Activated CD4-positive, alpha-beta T cell treated with anti-CD3 and anti-CD28 coated beads for 4 hours (primary cell): ENCODE results near the gene KLF7.

ENCODE experiments used
- DNase-seq, 2 donors: peaks; one replicate each; pipeline ENCODE4 v3.0.0-alpha.2; 2020

KLF7 gene

DNA sequence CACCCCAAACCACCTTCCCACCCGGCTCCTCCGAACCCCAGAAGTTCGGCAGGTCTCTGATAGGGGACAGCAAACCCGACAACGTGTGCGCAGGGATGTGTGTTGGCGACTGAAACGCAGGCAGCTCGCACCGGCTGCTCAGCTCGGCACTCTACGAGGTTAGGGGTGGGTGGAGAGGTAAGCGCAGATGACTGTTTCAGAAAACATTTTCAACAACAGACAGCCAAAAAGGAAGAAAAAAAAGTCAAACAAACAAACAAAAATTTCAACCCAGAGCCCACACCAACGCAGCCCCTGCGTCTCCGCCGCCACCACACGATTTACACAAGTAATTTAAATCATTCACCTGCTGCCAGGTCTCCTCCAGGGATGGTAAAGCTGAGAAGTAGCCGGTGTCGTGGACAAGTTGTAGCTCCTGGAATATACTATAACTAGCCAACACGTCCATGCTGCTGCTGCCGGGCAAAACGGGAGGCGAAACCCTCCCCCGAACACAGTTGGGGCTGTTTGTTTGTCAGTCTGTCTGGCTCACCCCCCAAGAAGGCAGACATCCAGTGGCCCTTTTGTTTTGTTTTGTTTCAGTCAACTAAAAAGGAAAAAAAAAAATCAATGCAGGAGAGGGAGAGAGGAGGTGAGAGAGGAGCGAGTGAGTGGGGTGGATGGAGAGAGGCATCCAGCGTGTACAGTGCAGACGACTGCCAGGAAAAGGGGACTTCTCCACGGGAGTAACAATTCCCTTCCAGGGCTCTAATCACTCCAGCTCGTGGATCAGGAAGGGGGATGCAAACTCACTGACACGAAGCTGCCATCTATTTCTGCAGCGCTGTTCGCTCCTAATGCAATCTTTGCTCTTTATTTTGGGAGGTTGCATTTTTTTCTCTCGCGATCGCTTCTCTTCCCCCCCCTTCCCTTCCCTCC lies at the start of gene KLF7:
TSS of gene KLF7 (minus strand) at position 828 of the 918 bp plus-strand sequence. CDS start at position 448, 380 bp downstream.
- peak; percentile 54 to 59 for DNase-seq

DNA sequence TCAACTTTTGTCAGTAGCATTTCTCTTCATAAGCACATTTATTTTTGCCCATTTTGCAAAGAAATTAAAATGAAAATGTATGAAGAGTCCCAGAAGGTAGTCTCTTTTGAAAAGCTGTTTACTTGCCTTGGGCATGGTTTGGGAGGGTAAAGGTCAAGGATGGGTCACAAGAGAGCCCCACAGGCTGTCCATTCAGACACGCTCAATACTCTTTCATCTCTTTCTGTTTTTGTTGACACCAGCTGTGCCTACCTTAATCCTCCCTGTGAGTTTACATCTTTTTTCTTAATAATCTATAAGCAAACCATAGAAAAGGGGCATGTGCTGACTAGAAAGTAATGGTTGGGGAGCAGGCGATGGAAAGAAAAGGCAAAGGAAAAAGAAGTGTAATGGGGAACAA lies 49.6 kb upstream of the KLF7 start:
- DNase-seq: no peak

DNA sequence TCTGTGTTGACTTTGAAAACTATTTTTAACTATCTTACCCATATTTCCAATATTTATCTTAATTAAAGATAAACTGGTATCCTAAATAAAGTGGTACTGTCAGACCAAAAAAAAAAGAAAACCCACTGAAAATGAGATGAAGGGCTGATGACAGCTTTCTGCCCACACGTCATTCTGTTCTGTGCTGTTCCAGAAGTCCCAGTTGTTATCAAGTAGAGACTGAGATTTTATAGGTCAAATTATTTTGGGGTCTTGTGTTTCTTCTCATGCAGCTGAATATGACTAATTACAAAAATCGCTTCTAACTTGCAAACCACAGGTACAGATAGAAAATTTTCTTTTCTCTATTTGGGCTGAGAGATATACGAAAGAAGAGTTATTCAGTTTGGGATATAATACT lies 48.7 kb upstream of the KLF7 start:
- no peak for DNase-seq

DNA sequence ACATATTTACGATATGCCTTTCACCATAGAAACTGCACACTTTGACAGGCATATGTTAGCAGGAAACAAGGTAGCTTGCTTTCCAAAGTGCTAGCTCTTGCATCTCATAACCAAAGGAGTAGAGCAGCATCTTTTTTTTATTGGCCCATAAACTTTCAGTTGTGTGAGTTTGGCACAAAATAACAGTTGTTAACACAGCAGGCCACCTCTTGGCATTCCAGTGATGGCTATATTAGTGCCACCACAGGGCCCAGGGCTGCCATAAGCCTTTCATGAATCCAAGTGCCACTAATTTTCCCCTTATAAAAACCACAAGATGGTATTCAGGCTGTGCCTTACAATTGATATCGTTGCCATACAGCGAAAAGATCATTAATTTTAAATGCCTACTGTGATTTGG lies 40.3 kb upstream of the KLF7 start:
- DNase-seq: no peak

DNA sequence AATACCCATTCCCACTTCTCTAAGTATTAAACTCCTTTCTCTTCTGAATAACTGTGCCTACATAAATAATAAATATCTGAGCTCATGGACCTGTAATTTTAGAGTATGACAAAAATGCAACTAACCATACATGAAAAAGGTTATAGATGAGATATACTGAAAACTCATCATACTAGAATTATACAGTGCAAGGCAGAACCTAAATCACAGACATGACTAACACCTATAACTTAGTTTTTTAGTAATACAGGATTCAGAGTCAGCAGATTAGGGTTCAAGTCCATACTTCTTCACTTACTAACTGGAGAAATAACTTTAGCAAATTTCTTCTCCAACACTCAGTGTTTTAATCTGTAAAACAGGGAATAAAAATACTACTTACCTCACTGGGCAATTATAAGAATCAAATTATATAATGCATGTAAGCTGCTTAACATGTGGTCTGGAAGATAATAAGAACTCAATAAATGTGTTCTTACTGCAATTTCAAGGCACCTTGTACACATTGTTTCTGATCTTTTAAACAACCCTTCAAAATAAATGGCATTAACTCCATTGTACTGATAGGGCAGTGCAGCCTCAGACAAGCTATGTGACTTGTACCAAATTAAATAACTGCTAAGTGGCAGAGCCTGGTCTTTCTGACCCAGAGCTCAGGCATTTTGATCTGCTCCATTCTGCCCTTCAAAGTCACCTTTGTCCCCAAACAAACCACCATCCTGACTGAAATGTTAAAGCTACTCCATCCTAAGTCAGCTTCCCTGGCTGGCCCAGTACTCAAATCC lies 39.6 kb upstream of the KLF7 start:
- no peak for DNase-seq

DNA sequence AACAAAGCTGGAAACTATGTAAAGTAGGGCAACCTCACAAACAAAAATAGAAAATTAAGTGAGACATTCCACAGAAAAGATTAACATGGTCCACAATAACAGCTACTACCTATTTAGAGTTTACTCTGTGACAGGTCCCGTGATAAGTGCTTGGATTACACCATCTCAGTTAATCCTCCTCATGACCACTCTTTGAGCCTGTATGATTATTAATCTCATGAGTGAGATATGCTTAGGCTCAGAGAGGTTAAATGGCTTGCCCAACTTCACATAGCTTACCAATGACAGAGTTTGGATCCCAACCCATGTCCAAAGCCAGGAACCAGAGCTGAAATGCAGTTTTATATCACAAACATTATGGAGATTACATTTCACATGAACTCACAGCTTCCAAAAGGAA lies 37.3 kb upstream of the KLF7 start:
- no peak for DNase-seq

DNA sequence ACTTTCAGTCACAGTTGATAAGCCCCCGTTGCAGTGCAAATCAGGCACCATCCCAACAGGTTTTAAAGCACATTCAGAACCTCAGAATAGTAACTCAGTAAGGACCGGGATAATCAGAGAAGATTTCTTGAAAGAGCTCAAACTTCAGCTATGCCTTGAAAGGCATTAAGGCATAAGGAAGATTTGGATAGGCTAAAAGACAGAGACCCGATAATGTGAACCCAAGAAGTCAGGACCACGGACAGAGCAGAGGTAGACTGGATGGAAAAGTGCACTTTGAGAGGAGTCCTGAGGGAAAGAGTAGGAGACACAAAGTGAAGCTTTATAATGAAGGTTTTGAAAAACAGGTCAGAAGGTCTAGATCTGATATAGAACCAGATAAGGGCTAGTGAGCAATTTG lies 36.9 kb upstream of the KLF7 start:
- no peak for DNase-seq

DNA sequence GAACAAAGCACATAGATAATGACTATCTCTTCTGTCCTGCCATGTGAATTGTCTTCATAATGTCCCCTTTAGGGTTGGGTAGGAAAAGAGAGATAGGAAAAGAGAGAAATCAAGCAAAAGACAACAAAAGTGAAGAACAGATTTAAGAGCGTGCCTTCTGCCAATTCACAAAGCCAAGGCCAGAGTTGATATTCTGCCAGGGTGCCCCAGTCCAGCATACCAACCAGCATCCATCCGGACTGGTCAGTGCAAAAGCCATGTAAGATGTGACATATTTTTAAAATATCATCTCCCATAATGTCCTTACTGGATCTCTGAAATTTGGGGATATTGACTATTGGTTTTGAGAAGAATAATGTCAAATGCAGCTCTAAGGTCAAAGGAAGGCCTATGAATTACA lies 35.7 kb upstream of the KLF7 start:
- DNase-seq: no peak

DNA sequence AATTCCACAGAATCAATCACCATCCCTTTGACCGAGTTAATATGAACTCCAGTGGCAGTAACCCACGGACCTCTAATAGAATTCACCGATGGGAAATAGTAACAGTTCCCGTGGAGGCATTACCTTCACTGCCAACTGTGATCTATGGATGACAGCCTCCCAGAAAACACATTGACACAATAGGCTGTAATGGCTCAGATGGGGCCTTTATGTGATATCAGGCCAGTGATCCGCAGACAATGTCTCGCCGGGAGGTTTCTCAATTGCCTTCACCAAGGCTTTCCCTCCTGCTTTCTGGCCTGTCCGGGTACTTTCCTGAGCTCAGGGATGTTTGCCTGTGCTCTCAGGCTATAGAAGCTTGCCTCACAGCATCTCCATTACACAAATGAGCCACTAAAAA lies 34.4 kb upstream of the KLF7 start:
- DNase-seq: no peak

DNA sequence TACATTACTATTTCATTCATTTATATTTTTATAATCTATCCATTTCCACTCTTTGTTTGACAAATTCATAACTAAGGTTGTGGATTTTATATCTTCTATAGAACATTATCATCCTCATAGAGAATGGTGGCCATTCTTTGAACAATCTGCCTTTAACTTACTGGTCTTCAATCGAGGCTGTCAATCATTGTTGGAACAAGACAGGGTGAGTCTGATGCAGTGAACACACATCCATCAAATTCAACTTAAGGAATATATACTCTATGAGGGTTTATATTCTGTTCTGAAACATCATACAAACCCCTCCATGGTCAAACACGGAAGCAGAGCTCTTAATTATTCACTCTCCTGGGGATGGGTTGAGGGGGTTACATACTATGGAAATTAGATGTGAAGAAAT lies 28.3 kb upstream of the KLF7 start:
- DNase-seq: no peak

DNA sequence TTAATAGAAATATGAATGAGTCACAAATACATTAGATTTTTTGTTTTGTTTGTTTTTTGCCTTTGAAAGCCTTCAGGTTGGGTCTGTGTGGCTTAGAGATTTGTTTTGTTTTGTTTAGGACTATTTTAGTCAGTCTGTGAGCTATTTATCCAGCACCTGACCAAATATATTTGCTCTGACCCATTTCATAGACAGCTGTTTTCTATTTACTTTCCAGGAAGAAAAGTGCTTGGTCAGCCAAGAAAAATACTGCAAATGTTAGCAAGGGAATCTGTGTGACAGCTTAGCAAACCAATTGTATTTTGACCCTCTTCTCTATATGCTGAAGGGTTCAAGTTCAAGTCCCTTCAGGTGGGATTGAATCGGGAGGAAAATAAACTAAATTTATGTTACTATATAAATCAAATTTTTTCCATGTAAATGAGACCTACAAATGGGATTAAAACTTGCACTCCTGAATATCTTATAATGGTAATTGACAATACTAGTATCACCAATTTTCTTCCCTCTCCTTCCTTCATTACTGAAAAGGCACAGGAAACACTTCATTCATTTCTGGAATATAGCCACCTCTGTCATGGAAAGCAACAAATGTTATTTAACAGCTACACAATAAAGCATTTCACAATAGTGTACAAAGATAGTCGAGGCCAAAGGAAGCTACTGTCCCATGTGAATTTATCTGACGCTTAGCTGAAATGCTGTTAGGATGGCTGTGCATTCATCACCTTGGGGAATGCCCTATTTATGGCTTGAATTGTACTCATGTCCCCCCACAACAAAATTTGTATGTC lies 23.1 kb upstream of the KLF7 start:
- no peak for DNase-seq

DNA sequence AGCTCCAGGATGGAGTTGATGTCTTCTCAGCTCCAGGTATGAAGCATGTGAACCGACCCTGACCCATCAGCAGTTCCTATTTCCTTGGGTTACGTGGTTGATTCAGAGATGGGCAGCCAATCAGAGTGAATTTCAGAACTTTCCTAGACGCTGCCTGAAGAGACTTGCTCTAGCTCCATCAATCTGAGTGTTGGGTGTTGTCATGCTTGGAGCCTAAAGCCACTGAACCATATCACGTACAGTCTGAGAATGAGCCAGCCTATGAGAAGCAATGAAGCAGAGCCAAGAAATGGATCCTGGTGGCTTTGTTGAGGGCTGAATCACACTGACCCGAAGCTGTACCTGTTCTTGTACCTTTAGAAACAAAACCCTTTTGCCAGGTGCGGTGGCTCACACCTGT lies 19.6 kb upstream of the KLF7 start:
- no peak for DNase-seq

DNA sequence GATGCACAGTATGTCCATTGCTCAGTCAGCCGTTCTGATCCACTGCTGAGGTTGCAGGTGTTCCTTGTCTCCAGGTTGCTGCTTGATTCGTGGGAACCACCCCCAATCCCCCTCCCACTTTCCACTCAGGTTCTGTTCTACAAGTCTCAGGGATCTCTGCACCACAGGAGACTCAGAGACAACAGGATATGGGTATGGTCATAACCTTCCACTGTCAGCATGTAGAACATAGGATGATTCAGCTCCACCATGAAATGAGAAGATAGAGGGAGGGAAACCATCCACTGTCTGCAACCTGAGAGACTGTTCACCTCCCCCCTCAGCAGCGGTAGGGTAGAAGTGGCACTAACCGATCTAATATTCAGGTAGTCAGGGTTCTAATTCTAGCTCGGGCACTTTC lies 19.0 kb upstream of the KLF7 start:
- DNase-seq: no peak

DNA sequence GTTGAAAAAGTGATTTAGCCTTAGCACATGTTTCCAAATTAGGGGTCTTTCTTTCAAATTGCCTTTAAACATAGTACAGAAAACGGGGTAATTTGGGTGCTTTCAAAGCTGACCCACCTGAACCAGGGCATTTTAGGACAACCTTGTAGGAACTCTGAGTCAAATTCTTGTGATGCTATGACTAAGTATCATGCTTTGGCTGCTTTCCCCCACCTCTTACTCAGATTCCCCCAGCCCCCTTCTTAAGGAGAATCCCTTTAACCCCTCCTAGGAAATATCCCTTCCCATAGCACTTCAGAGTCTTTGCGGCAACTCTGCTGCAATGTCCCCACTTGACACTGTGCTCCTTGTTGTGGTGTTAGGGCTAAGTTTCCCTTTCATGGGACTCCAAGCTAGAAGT lies 18.6 kb upstream of the KLF7 start:
- DNase-seq: no peak

DNA sequence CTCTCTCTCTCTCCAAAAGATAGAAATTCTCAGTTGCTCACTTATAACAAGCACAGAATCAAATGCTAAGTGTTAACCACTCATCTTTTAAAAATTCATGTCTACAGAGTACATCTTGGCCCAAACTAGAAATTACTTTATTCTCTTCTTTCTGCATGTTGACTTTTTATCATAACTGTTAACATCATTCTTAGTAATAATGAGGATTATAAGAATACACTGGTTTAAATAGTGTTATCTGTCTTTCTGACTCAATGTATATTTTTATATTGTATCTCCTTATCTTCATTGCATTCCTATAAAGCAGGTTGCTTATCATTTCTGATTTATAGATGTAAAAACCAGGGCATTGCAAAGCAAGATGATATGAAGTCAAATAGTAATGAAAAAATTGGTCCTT lies 17.8 kb upstream of the KLF7 start:
- DNase-seq: no peak

DNA sequence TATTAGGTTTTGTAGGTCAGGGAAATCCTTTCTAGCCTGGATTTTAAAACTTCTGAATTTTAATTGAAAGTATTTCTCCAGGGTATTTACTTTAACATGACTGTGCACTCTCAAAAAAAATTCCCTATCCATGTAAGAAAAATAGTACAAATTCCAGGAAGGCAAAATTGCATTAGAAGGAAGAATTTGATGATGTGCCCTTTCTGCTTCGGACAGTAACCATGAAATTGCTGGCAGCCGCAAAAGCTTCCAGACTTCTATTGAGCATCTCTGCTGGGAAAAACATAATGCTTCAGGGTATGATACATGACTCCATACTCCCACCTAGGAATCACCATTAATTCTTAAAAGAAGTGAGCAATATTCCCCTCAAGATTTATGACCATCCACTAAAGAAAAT lies 17.2 kb upstream of the KLF7 start:
- DNase-seq: no peak

DNA sequence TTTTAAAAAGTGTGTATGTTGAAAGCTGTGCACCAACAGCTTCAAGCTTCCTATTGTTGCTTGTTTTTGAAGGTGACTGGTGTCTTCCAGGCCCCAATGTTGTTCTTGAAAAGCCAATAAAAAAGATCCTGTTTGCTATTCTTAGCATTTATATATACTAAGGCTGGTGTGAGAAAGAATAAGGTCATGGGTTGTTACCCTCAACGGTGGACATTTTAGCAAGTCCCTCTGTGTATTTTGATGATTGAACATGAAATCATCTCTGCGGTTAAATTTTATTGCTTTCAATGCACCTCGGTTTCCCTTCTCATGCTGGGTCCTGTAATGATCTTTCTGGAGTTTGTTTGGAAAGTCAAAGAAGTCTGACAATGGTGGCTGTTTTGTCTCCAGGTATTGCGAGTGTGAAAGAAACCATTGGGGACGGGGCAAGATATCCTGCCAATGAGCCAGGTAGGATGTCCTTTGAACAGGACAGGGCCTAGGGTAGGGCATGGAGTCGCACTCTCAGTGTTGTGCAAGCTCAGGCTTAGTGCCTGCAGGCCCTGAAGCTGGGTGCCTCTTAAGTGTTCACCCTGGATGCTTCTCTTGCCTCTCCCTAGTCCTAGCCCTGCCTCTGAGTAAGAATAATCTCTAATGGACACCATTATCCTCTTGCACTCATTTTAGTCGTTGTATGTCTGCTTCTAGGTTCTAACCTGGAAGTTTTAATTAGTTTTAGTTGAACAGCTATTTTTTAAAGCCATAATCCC lies 16.0 kb upstream of the KLF7 start:
- no peak for DNase-seq

DNA sequence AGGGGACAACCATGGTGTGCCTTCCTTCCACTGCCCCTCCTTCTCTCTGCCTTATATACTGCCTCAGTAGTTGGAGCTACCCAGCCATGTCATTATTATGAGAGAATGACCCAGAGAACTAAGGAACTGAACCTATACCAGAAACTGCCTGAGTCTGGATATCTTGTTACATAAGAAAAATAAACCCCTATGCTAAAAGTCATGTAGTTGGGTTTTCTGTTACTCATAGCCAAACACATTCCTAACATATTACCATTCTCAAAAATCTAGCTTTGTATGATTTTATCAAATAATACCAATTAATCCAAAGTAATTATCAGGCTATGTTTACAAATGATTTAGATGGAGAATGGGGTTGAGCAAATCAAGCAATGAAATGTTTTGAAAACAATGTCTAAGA lies 15.0 kb upstream of the KLF7 start:
- DNase-seq: no peak

DNA sequence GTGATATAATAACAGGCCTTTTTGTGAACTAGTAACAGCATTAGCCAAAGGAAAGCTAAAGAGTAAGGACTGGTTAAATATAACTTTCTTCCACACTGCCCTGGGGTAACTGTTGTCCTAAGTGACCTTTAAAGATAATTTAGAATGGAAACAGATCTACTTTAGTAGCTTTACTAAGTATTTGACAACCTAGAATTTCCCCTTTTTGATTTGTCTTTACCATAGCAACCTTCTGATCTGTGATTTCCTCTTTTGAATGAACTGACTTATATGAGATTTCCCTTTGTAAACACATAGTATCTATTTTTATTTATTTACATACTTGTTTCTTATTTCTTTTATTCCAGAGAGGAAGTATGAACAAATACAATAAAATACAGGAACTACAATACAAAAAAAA lies 10.5 kb upstream of the KLF7 start:
- DNase-seq: no peak

DNA sequence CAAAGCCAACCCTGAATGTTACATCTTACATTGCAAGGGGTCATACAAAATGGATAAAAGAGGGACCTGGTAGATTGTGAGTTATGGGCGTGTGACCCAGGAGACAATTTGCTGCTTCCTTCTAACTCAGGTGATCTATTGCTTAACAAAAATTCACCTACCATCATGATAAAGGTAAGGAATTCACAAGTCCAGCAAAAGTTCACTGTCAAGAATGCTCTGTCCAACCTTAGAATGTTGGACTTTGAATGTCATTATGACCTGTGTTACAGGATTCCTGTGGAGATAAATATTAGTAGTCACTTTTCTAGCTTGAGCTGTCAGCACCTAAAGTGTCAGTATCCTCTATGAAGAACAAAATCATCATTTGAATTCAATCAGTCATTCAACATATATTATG lies 7.9 kb upstream of the KLF7 start:
- no peak for DNase-seq

DNA sequence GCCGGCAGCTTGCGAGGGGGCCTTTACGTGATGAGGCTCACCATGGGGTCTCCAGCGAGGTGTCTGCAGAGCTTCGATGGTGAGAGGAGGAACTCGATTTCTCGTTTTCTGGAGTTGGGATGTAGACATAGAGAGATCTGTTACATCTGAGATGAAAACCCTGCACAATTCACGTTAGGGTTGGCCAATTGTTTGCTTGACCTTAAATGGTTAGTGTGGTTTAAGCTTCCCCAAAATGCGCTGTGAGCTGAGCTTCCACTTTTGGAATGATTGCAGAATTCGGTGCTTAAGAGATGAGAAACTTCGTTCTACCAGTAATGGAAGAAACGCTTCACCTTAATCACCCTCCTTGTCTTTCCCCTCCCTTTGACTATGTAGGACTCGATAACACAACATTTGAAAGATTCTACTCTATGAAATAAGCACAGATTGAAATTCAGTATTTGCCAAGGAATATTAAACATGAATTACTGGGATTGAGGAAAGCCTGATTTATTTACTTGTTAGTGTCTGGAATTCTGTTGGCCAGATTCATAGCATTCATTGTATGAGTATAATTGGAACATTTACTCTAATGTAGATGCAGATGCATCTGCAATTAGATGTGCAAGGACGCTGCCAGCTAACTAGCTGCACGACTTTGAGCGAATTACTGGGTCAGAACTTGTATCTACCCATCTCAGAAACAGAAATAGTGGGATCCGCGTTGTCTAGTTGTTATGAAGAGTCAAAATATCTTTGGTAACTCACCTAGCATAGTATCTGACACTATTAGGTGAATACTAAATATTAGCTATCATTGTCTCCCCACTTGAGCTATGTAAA lies 1.6 kb upstream of the KLF7 start:
- no peak for DNase-seq
